ENCODE measurements around the gene MTAP. TPM values are rescaled to one million over a fixed set of nuclear protein-coding genes. Genes with fewer than 3 reads are reported as not detected.
A peak's percentile ranks its signal among the peaks of the same experiment; 100 is the strongest.

The MTAP gene
- total RNA-seq, 4 donors from 2014 or later = 4.5 to 15.1 (median 13.6) TPM

- H3K4me3 ChIP-seq = no peak overlapping the region
- no peak for TF ChIP-seq CTCF (IDR thresholded peaks at IDR 0.05)
- TF ChIP-seq POLR2A (IDR thresholded peaks at IDR 0.05) = no peak
- no peak for TF ChIP-seq POLR2AphosphoS5 (IDR thresholded peaks at IDR 0.05)
- no peak for TF ChIP-seq EP300 (IDR thresholded peaks at IDR 0.05; ENCODE audit: low read depth)
- H3K36me3 ChIP-seq = no peaks in the 10 kb centered on the region
- 2 to 3% methylated on average over 4 of the region's 4 CpGs for WGBS, 2 donors (ENCODE audit: low coverage in 1 of 2)
- in situ Hi-C loops (cut with MboI; ENCODE audit: low pct_ligation_motif_present in 1 of 4, low pct_unique_long_range_greater_than_20kb in 1 of 4, low sequenced_read_pairs in 3 of 4) (no loop called here), intact Hi-C loops (cut with DNase I; ENCODE audit: low total_unique reads) (no loop called here)
- peaks cover 0 to 15% (median 0%) of the 10 kb centered on the region in 4 donors for H3K4me1 ChIP-seq
- peak overlapping the region in 1 of 4 donors; percentile 26 for H3K27ac ChIP-seq
- DNase-seq = no peak
- no peaks in the 10 kb centered on the region for H3K9me3 ChIP-seq
- H3K27me3 ChIP-seq = no peaks in the 10 kb centered on the region
Observed at GRCh38 chr9:21919377-21920362, 117.2 kb downstream of the MTAP start.

GRCh38 chr9:21923694-21924093, 121.3 kb downstream of the MTAP start:
- WGBS, 2 donors (ENCODE audit: low coverage in 1 of 2) = 100% methylated on average over 1 of the region's 1 CpG
- TF ChIP-seq POLR2A (IDR thresholded peaks at IDR 0.05) (no peak), CTCF (IDR thresholded peaks at IDR 0.05) (no peak), EP300 (IDR thresholded peaks at IDR 0.05; ENCODE audit: low read depth) (no peak), POLR2AphosphoS5 (IDR thresholded peaks at IDR 0.05) (no peak)
- no peak for DNase-seq

GRCh38 chr9:21927752-21928151, 125.3 kb downstream of the MTAP start:
- no peak for TF ChIP-seq POLR2AphosphoS5 (IDR thresholded peaks at IDR 0.05)
- TF ChIP-seq POLR2A (IDR thresholded peaks at IDR 0.05) = no peak
- no peak for TF ChIP-seq EP300 (IDR thresholded peaks at IDR 0.05; ENCODE audit: low read depth)
- no peak for TF ChIP-seq CTCF (IDR thresholded peaks at IDR 0.05)
- Histone ChIP-seq H3K4me3 (no peak overlapping the region), H3K36me3 (peaks cover 0 to 6% (median 0%) of the 10 kb centered on the region in 4 donors), H3K9me3 (no peaks in the 10 kb centered on the region), H3K27me3 (no peaks in the 10 kb centered on the region), H3K27ac (no peak overlapping the region), H3K4me1 (no peaks in the 10 kb centered on the region)
- in situ Hi-C loops (cut with MboI; ENCODE audit: low pct_ligation_motif_present in 1 of 4, low pct_unique_long_range_greater_than_20kb in 1 of 4, low sequenced_read_pairs in 3 of 4) = no loop called here
- intact Hi-C loops (cut with DNase I; ENCODE audit: low total_unique reads) = no loop called here
- DNase-seq = no peak

More at GRCh38 chr9:21923694-21924093, 121.3 kb downstream of the MTAP start:
- H3K27ac ChIP-seq = no peak overlapping the region
- intact Hi-C loops (cut with DNase I; ENCODE audit: low total_unique reads) (no loop called here), in situ Hi-C loops (cut with MboI; ENCODE audit: low pct_ligation_motif_present in 1 of 4, low pct_unique_long_range_greater_than_20kb in 1 of 4, low sequenced_read_pairs in 3 of 4) (no loop called here)
- H3K4me1 ChIP-seq = peaks cover 0 to 15% (median 0%) of the 10 kb centered on the region in 4 donors
- no peaks in the 10 kb centered on the region for H3K36me3 ChIP-seq
- H3K9me3 ChIP-seq = no peaks in the 10 kb centered on the region
- H3K27me3 ChIP-seq = no peaks in the 10 kb centered on the region
- no peak overlapping the region for H3K4me3 ChIP-seq

GRCh38 chr9:21931428-21931827, 129.0 kb downstream of the MTAP start:
- Histone ChIP-seq H3K27ac (no peak overlapping the region), H3K36me3 (peaks cover 0 to 6% (median 0%) of the 10 kb centered on the region in 4 donors), H3K4me1 (no peaks in the 10 kb centered on the region), H3K9me3 (no peaks in the 10 kb centered on the region), H3K27me3 (no peaks in the 10 kb centered on the region), H3K4me3 (no peak overlapping the region)
- WGBS, 2 donors (ENCODE audit: low coverage in 1 of 2) = 83 to 93% methylated on average over 1 of the region's 1 CpG
- DNase-seq = no peak
- in situ Hi-C loops (cut with MboI; ENCODE audit: low pct_ligation_motif_present in 1 of 4, low pct_unique_long_range_greater_than_20kb in 1 of 4, low sequenced_read_pairs in 3 of 4) = no loop called here
- intact Hi-C loops (cut with DNase I; ENCODE audit: low total_unique reads) = no loop called here
- TF ChIP-seq POLR2A (IDR thresholded peaks at IDR 0.05) = no peak
- TF ChIP-seq CTCF (IDR thresholded peaks at IDR 0.05) = no peak
- no peak for TF ChIP-seq POLR2AphosphoS5 (IDR thresholded peaks at IDR 0.05)

Measured in transverse colon (tissue), 4 donors.